Stimulated activated CD4-positive, alpha-beta T cell treated with anti-CD3 and anti-CD28 coated beads, Interleukin-4, amount 100 ng/mL, for 1 hour (primary cell): Measurements from ENCODE around the gene ZNF747.

Experiments used
- DNase-seq: peaks from one replicate; pipeline ENCODE4 v3.0.0-alpha.2; 2020

Gene ZNF747

DNA sequence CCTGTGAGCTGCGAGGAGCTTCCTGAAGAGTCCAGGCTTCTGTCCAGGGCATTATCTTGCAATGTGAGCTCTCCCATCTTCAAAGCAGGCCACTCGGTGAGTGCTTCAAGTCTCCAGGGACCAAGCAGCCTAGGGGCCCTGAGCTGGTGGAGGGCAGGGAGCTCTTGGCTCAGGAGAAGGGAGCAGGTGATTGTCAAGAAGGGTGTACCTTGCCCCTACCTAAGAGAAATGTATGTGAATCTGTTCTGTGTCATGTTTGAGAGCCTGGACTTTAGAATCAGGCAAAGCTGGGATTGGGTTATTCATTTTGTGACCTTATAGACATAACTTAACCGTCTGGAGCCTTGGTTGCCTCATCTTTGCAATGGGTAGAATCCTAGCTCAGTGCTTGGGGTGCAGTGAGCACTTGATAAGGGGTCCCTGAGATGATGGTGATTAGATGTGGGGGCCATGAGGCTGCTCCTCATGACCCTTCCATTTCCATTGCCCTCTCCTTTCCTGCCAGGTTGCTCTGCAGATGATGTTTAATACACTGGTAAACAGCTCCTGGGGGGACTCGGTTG is 24.2 kb downstream of the ZNF747 start:
- DNase-seq, result no peak

DNA sequence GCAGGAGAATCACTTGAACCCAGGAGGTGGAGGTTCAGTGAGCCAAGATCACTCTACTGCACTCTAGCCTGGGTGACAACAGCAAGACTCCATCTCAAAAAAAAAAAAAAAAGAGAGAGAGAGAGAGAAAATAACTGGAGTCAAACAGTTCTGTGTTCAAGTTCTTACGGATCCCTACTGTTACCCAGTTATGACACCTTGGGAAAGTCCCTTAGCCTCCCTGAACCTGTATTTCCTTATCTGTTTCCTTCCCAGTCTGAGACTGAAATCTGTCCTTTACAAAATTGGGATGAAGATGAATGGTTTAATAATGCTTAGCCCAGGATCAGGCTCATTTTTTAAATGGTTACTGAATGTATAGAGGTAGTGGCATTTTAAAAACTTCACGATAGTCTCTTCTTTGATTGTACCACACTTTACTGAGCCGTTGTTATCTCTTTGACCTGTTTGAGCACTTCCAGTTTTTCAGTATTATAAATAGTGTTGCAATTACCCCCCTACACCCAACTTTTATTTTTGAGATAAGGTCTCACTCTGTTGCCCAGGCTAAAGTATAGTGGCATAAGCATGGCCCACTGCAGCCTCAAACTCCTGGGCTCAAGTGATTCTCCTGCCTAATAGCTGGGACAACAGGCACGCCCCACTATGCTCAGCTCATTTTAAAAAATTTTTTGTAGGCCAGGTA is 25.4 kb downstream of the ZNF747 start:
- DNase-seq, result no peak

DNA sequence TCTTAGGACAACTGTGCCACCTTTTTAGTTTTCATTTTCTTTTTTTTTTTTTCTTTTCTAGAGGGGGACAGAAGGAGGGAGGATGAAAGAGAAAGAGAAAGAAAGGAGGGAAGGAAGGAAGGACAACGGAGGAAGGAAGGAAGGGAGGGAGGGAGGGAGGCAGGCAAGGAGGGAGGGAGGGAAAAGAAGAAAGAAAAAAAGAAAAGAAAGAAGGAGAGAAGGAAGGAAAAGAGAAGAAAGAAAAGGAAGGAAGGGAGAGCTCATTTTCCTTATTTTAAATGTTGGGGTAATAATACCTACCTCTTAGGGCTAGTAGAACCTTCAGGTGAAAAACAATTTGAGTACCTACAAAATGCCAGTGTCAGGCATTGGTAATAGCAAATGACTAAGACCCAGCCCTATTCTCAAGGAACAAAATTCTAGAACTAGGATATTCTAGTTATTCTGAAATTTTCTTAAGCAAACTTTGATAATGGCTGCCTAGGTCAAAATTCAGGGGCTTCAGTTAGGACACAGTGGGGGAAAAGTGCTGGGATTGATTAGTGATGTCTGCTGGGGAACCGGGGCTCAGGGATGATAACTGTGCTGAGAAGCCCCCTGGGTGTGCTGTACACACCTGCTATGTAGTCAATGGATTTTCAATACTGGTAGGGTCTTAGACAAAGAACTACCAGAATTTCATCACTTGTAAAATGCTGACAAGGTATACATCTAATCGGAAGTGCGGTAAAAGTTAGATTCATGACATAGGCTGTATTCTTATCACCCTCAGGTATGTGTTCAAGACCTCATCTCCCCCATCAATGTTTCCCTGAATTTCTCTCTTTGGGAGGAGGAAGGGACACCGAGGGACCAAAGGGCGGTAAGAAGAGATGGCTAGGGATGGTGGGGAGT is 31.0 kb downstream of the ZNF747 start:
- no peak for DNase-seq

DNA sequence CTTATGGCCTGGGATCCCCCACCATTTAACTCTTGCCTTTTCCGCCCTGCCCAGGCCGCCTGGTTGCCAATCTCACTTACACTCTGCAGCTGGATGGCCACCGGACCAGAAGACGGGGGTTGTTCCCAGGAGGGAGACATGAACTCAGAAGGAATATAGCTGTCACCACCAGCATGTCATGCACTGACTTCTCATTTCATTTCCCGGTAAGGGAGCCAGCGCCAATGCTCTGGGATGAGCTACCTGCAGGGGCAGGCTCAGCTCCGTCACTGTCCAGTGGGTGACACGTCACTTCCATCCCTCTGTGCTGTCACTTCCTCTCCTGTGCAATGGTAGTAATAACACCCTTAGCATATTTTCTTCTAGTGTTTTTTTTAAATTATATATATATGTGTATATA is 35.4 kb downstream of the ZNF747 start:
- no peak for DNase-seq

DNA sequence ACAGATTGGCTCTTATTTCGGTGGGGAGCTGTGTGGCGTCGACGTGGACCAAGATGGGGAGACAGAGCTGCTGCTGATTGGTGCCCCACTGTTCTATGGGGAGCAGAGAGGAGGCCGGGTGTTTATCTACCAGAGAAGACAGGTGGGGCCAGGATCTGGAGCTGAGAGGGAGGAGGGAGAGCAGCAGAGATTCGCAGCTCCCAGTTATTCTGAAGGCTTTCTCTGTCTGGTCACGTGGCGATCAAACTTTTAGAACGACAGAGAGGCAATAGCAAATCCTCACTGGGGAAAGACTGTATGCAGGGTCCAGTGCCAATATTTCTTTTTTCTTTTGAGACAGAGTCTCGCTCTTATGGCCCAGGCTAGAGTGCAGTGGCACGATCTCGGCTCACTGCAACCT is 39.9 kb downstream of the ZNF747 start:
- DNase-seq, result no peak

DNA sequence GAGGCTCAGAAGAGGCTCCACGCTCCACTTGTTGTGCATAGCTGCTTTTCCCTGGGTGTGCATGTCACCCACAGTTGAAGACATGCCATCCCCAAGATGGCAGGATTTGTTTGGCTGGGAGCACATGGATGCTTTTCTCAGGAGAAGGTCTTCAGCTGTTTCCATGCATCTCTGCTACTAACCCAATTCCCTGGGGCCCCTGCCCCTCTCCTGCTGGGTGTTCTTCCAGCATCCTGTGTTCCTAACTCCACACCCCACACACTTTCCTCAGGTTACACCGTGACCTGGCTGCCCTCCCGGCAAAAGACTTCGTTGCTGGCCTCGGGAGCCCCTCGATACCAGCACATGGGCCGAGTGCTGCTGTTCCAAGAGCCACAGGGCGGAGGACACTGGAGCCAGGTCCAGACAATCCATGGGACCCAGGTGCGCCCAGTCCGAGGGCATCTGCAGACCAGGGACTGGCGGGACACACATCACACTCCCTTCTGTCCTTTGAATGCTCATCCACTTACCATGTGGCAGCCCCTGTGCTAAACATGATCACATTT is 40.6 kb downstream of the ZNF747 start:
- DNase-seq, result no peak

DNA sequence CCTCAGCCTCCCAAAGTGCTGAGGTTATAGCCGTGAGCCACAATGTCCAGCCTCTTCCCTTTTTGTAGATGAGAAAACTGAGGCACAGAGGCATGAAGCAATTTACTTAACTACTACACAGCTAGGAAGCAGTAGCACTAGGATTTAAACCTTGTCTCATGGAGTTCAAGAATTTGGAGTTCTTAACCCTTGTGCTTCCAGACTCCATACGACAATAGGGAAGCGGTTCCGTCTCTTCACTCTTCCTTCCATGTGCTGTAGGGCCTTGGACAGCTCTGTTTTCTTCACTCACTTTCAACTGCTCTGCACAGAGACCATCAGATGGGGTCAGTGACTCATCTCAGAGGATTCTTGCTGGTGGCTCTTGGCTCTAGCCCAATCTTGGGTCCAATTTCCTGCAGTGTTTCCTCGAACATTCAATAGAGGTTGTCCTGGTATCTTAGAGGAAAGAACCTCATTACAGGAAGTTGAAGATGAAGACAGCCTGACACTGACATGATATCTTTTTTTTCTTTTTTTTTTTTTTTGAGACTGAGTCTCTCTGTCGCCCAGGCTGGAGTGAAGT is 42.8 kb downstream of the ZNF747 start:
- DNase-seq, result no peak

DNA sequence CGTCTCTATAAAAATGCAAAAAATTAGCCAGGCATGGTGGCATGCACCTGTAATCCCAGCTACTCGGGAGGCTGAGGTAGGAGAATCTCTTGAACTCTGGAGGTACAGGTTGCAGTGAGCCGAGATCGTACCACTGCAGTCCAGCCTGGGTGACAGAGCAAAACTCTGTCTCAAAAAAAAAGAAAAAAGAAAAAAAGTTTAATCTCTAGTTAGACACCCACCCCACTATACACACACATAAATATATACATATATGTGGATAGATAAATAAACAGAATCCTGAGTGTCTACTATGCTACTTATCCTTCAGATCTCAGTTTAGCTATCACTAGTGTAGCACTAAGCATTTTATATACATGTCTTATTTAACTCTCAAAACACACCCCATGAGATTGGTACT is 43.4 kb downstream of the ZNF747 start:
- no peak for DNase-seq

DNA sequence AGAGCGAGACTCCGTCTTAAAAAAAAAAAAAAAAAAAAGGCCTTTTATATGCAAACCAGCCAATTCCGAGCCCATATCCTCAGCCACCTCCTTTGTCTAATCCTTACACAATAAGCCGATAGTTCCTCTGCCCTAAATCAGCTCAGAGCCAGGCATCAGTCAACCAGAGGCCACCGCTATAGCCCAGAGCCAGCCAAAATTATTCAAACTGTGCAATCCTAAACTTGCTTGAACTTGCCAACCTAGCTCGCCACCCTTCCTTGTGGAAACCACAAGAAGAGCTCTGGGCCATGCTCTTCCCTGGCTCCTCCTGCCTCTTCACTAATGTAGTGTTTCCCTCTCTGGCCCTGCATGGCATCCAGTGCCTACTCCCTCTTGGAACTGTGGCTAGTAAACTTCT is 44.4 kb downstream of the ZNF747 start:
- no peak for DNase-seq

DNA sequence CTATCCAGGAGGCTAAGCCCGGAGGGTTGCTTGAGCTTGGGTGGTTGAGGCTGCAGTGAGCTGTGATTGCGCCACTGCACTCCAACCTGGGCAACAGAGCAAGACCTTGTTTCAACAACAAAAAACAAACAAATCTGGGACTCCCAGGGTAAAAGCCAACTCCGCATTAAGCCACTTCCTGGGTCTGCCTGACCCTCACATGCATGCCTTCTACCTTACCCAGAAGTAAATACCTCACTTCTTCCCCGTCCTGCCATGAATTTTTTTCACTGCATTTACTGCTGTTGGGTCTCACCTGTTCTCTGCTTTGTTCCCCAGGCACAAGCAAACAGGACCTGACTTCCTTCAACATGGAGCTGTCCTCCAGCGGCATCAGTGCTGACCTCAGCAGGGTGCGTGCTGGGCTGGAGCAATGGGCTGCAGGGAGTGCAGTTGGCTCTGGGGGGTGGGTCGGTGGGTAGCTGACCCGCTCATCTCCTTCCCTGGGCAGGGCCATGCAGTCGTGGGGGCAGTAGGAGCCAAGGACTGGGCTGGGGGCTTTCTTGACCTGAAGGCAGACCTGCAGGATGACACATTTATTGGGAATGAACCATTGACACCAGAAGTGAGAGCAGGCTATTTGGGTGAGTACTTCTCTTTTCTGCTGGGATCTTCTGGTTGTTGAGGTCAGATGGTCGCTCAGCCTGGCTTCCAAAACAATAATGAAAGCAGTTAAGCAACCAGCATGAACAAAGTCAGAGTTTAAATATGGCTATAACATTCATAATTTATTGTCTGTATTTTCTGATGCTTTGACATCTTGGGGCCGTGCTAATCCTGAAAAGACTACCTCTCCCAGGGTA is 45.7 kb downstream of the ZNF747 start:
- DNase-seq, result no peak

DNA sequence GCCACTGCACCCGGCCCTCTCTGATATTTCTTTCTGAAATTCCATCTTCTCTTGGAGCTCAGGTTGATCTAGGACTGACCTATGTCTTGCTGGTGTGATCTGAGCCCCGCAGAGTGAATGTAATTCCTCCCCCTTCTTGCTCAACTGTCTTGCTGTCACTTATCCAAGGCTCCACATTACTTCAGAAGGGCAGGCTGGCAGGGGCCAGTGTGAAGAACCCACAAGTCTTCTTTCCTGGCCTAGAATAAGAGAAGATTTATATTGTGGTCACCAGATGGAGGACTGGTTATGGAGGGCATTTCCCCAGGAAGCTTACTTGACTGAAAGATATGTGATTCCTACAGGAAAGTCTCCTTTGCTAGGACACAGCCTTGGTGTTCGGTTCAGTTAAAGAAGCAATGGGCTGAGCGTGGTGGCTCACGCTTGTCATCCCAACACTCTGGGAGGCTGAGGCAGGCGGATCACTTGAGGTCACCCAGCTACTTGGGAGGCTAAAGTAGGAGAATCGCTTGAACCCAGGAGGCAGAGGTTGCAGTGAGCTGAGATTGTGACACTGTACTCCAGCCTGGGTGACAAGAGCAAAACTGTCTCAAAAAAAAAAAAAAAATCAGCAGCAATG is 48.7 kb downstream of the ZNF747 start:
- DNase-seq, result no peak

DNA sequence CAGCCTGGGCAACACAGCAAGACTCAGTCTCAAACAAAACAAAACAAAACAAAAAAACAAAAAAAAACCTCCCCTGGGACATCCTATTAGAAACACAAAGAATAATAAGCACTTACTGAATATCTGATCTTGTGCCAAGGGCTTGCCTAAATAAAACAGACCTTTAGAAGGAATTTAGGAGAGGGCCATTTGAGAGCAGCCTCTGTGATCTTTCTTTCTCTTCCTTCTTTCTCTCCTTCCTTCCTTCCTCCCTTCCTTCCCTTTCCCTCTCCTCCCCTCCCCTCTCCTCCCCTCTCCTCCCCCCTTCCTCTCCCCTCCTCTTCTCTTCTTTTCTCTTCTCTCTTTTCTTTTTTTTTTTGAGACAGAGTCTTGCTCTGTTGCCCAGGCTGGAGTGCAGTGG is 49.8 kb downstream of the ZNF747 start:
- no peak for DNase-seq

DNA sequence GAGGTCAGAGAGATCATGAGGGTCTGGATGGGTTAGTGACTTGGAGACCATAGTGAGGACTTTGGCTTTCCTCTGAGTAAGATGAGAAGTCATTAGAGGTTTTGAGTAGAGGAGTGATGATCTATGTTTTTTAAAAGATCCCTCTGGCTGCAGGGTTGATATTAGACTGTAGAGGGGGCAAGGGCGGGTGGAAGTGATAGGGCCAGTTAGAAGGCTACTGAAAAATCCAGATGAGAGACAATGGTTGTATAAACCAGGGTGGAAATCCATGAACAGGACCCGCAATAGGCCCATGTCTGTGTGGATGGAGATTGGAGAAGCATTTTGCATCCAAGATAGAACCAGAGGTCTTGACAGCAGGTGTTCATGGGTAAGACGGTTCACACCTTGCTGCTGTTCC is 52.3 kb downstream of the ZNF747 start:
- no peak for DNase-seq

DNA sequence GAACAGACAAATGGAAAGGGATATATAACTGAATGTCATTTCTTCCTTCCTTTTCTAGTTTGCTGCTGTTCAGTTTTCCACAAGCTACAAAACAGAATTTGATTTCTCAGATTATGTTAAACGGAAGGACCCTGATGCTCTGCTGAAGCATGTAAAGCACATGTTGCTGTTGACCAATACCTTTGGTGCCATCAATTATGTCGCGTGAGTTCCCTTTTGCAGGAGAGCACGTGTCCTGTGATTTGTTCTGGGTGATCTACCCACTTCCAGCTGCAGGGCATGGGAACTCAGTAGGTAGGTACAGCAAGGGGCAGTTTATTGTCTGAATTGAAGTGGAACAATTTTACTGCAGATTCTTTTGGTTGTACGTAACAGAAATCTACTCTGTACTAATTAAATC is 53.3 kb downstream of the ZNF747 start:
- no peak for DNase-seq
